H1 (cell line): ENCODE measurements around the gene C19orf53. TPM values are rescaled to one million over a fixed set of nuclear protein-coding genes. Genes with fewer than 3 reads are reported as not detected.

ENCODE experiments used
- CTCF ChIA-PET: fragments of 300-600 bp; sonication (Branson Sonifier 250); formaldehyde crosslinking; loops from one replicate; lab custom pipeline; 2021; ENCODE audit not compliant: partially characterized antibody; lab: Charles Lee
- POLR2A ChIA-PET: fragments of 300-600 bp; sonication (Branson Sonifier 250); formaldehyde crosslinking; loops from one replicate; lab custom pipeline; 2021; ENCODE audit warnings: inconsistent platforms; ENCODE audit not compliant: partially characterized antibody; lab: Charles Lee
- DNase-seq, 2 experiments: peaks; one replicate each; pipeline versions ENCODE4 v3.0.0 to v3.0.0-alpha.2; 2010 to 2022; ENCODE audit warnings: low spot score in 2 of 2, low read depth in 1 of 2, mixed read lengths in 1 of 2
- FAIRE-seq: peaks from 2 replicates; lab custom pipeline; 2011; peaks lifted over from hg19 to GRCh38; lab: Jason Lieb, UNC
- H2AFZ ChIP-seq: 2 replicates; pipeline ENCODE4 v1.8.1; 2012; ENCODE audit warnings: low read length, inconsistent platforms
- H2AK5ac ChIP-seq: 2 replicates; pipeline ENCODE4 v1.6.1; 2013; ENCODE audit warnings: low read depth, low read length
- H2BK120ac ChIP-seq: replicated peaks from 2 replicates; pipeline ENCODE3; 2013; ENCODE audit warnings: low read depth, low read length, inconsistent platforms
- H2BK12ac ChIP-seq: 2 replicates; pipeline ENCODE4 v1.6.1; 2013; ENCODE audit warnings: low read depth, low read length
- H2BK15ac ChIP-seq: 2 replicates; pipeline ENCODE4 v1.6.1; 2013; ENCODE audit warnings: low read length
- H2BK20ac ChIP-seq: 2 replicates; pipeline ENCODE4 v1.6.1; 2013; ENCODE audit warnings: low read length
- H2BK5ac ChIP-seq: 2 replicates; pipeline ENCODE4 v1.6.1; 2013; ENCODE audit warnings: low read depth, low read length
- H3K14ac ChIP-seq: 2 replicates; pipeline ENCODE4 v1.6.1; 2013; ENCODE audit warnings: inconsistent platforms; ENCODE audit not compliant: insufficient read length
- H3K18ac ChIP-seq: 2 replicates; pipeline ENCODE4 v1.6.1; 2013; ENCODE audit warnings: low read length; ENCODE audit errors: extremely low read depth
- H3K23ac ChIP-seq: 2 replicates; pipeline ENCODE4 v1.6.1; 2013; ENCODE audit warnings: inconsistent platforms; ENCODE audit not compliant: insufficient read length
- H3K23me2 ChIP-seq: 2 replicates; pipeline ENCODE4 v1.6.1; 2013; ENCODE audit warnings: low read depth, low read length
- H3K27ac ChIP-seq: 2 replicates; pipeline ENCODE4 v1.6.1; 2011; ENCODE audit warnings: low read depth, low read length, inconsistent platforms
- H3K27me3 ChIP-seq, 4 experiments: replicated peaks in 1 of 4; 1 replicate in 1 of 4; 2 replicates in 3 of 4; pipeline versions ENCODE4 v1.6.1 to v1.8.1; 2011 to 2013; ENCODE audit warnings: low read length in 3 of 4, mild to moderate bottlenecking in 3 of 4, inconsistent platforms in 2 of 4, mixed read lengths in 2 of 4, moderate library complexity in 1 of 4; ENCODE audit not compliant: control insufficient read depth in 3 of 4, insufficient read depth in 3 of 4; ENCODE audit errors: extremely low read depth in 1 of 4
- H3K36me3 ChIP-seq, 4 experiments: 2 replicates each; pipeline versions ENCODE4 v1.6.1 to v1.8.1; 2011 to 2013; ENCODE audit warnings: mild to moderate bottlenecking in 4 of 4, low read length in 3 of 4, moderate library complexity in 2 of 4, control low read depth in 1 of 4, inconsistent platforms in 1 of 4; ENCODE audit not compliant: insufficient read depth in 4 of 4, control insufficient read depth in 2 of 4
- H3K4ac ChIP-seq: replicated peaks from 2 replicates; pipeline ENCODE3; 2013; ENCODE audit warnings: low read length, low read depth, mixed read lengths, inconsistent platforms; ENCODE audit not compliant: insufficient read length
- H3K4me1 ChIP-seq, 4 experiments: replicated peaks in 1 of 4; 1 replicate in 1 of 4; 2 replicates in 3 of 4; pipeline versions ENCODE4 v1.6.1 to v1.8.1; 2011 to 2013; ENCODE audit warnings: low read length in 3 of 4, inconsistent platforms in 2 of 4, mixed read lengths in 1 of 4; ENCODE audit not compliant: insufficient read depth in 4 of 4, control insufficient read depth in 3 of 4
- H3K4me2 ChIP-seq, 2 experiments: 2 replicates each; pipeline versions ENCODE4 v1.6.1 to v1.8.1; 2011 to 2013; ENCODE audit warnings: low read depth in 2 of 2, low read length in 2 of 2, control low read depth in 1 of 2, inconsistent platforms in 1 of 2, mild to moderate bottlenecking in 1 of 2; ENCODE audit not compliant: insufficient read depth in 1 of 2
- H3K4me3 ChIP-seq, 4 experiments: fragments of 200-600, 300-600 bp in 1 of 4; sonication (generic), shearing (Covaris generic), sonication (Bioruptor Twin) in 1 of 4; 2 replicates each; pipeline versions ENCODE4 v1.5.1 to v1.8.1; 2011 to 2016; ENCODE audit warnings: low read length in 4 of 4, low read depth in 3 of 4, control low read depth in 2 of 4, inconsistent platforms in 2 of 4, mild to moderate bottlenecking in 2 of 4, mixed read lengths in 1 of 4, moderate library complexity in 1 of 4; ENCODE audit not compliant: insufficient read depth in 2 of 4; ENCODE audit errors: extremely low read depth in 1 of 4
- H3K56ac ChIP-seq: replicated peaks from 2 replicates; pipeline ENCODE3; 2013; ENCODE audit warnings: low read depth, mild to moderate bottlenecking, mixed read lengths, low read length, inconsistent platforms; ENCODE audit not compliant: insufficient read length
- H3K79me1 ChIP-seq: 2 replicates; pipeline ENCODE4 v1.6.1; 2013; ENCODE audit warnings: low read depth, low read length, control low read depth
- H3K79me2 ChIP-seq, 2 experiments: 2 replicates each; pipeline versions ENCODE4 v1.6.1 to v1.8.1; 2012 to 2013; ENCODE audit warnings: low read length in 2 of 2, mild to moderate bottlenecking in 2 of 2, inconsistent platforms in 1 of 2; ENCODE audit not compliant: insufficient read depth in 2 of 2, control insufficient read depth in 1 of 2
- H3K9ac ChIP-seq, 4 experiments: replicated peaks in 1 of 4; 1 replicate in 1 of 4; 2 replicates in 3 of 4; pipeline versions ENCODE4 v1.6.1 to v1.8.1; 2011 to 2013; ENCODE audit warnings: low read depth in 3 of 4, low read length in 3 of 4, control low read depth in 2 of 4, mild to moderate bottlenecking in 2 of 4, moderate library complexity in 2 of 4, inconsistent platforms in 1 of 4; ENCODE audit errors: extremely low read depth in 1 of 4
- H3K9me3 ChIP-seq, 2 experiments: 2 replicates each; pipeline versions ENCODE4 v1.6.1 to v1.8.1; 2012 to 2013; ENCODE audit warnings: mild to moderate bottlenecking in 2 of 2, moderate library complexity in 2 of 2, control low read depth in 1 of 2, inconsistent platforms in 1 of 2, low read depth in 1 of 2, low read length in 1 of 2, mixed read lengths in 1 of 2; ENCODE audit not compliant: insufficient read depth in 2 of 2
- H4K20me1 ChIP-seq, 2 experiments: replicated peaks in 1 of 2; 2 replicates each; pipeline versions ENCODE3 to v1.8.1; 2011 to 2013; ENCODE audit warnings: inconsistent platforms in 2 of 2, low read length in 2 of 2, mild to moderate bottlenecking in 1 of 2; ENCODE audit not compliant: insufficient read depth in 2 of 2, control insufficient read depth in 1 of 2
- H4K5ac ChIP-seq: 2 replicates; pipeline ENCODE4 v1.6.1; 2013; ENCODE audit warnings: low read length, low read depth, mixed read lengths, inconsistent platforms; ENCODE audit not compliant: insufficient read length
- H4K8ac ChIP-seq: 2 replicates; pipeline ENCODE4 v1.8.0; 2013; ENCODE audit warnings: mild to moderate bottlenecking, moderate library complexity, low read length, inconsistent platforms; ENCODE audit not compliant: insufficient read depth; ENCODE audit errors: extremely low read depth
- H4K91ac ChIP-seq: replicated peaks from 2 replicates; pipeline ENCODE3; 2013; ENCODE audit warnings: low read length, mixed read lengths, inconsistent platforms; ENCODE audit not compliant: insufficient read length
- CTBP2 ChIP-seq: IDR thresholded peaks from 2 replicates; pipeline ENCODE4 v1.7.0; 2011; ENCODE audit warnings: borderline replicate concordance, mild to moderate bottlenecking, moderate library complexity, mixed read lengths, low read length; ENCODE audit not compliant: insufficient read depth, insufficient read length
- JUN ChIP-seq: IDR thresholded peaks from 2 replicates; pipeline ENCODE4 v1.6.1; 2011; ENCODE audit warnings: low read depth, mild to moderate bottlenecking, improper control_type of control experiment, low read length
- MAFK ChIP-seq: IDR thresholded peaks from 2 replicates; pipeline ENCODE4 v1.6.1; 2012; ENCODE audit warnings: low read depth, mild to moderate bottlenecking, improper control_type of control experiment, low read length
- POU5F1 ChIP-seq: IDR thresholded peaks from 2 replicates; pipeline ENCODE4 v1.6.1; 2011; ENCODE audit warnings: low read depth, mild to moderate bottlenecking, low read length, moderate library complexity
- RFX5 ChIP-seq: IDR thresholded peaks from 2 replicates; pipeline ENCODE4 v1.6.1; 2011; ENCODE audit warnings: low read depth, low read length, improper control_type of control experiment, borderline replicate concordance
- RXRA ChIP-seq: IDR thresholded peaks from 2 replicates; pipeline ENCODE4 v1.6.1; 2011; ENCODE audit warnings: low read depth, mild to moderate bottlenecking, low read length, moderate library complexity; ENCODE audit not compliant: insufficient read depth
- WGBS, 2 experiments: shearing (Covaris generic) in 1 of 2; methylation state at CpG; one replicate each; pipeline versions ENCODE4 v1.1.6 to v1.1.7; 2013 to 2015; ENCODE audit warnings: low lambda C conversion rate in 2 of 2, mixed read lengths in 2 of 2, inconsistent platforms in 1 of 2, low coverage in 1 of 2, missing lambda C conversion rate in 1 of 2; ENCODE audit not compliant: insufficient replicate concordance in 2 of 2, insufficient coverage in 1 of 2, insufficient read length in 1 of 2; ENCODE audit errors: extremely low coverage in 1 of 2, missing lambda C conversion rate in 1 of 2; 5-methylcytosine and 5-hydroxymethylcytosine counted together
- long read RNA-seq, 2 experiments: library from RNA in 1 of 2; library from capped mRNA in 1 of 2; stranded (forward); transcript quantifications; one replicate each; pipeline ENCODE4 v2.0.0, GENCODE V29; 2021; ENCODE audit warnings: inconsistent platforms in 1 of 2
- polyA minus RNA-seq, 3 experiments: library from RNA; depleted of rRNA, polyadenylated mRNA; stranded (reverse); fragments of >200 nt; gene quantifications; 1 replicate in 2 of 3; 2 replicates in 1 of 3; pipeline ENCODE4 v1.2.3, GENCODE V29; 2011
- polyA plus RNA-seq, 7 experiments: library from polyadenylated mRNA; depleted of rRNA in 3 of 7; stranded (reverse) in 5 of 7; unstranded in 2 of 7; fragments of >200 nt in 5 of 7; fragments of 200-250 nt in 2 of 7; gene quantifications; 1 replicate in 5 of 7; 2 replicates in 1 of 7; 4 replicates in 1 of 7; pipeline versions ENCODE4 v1.2.1 to v1.2.3, GENCODE V29; 2011 to 2013; ENCODE audit warnings: missing spikeins in 2 of 7, mixed read lengths in 2 of 7
- total RNA-seq: library from RNA; stranded (reverse); fragmentation: NEBNext Ultra II Directional; extraction: Animal tissue kit (Norgen Biotek cat#: 25700); gene quantifications from 2 replicates; pipeline ENCODE4 v1.2.1, GENCODE V29; 2021

C19orf53 gene
- 104 and 116 TPM in 2 replicates for total RNA-seq
- 169 and 193 TPM in 2 replicates for polyA plus RNA-seq (2011; rRNA removed)
- 245 TPM for polyA plus RNA-seq (2011; cell fraction: cytosol; rRNA removed)
- 182 TPM for polyA plus RNA-seq (2011; cell fraction: nucleus; rRNA removed)
- 163 to 238 TPM (median 229 TPM) in 4 replicates for polyA plus RNA-seq (2012, experiment 1 of 2)
- 247 TPM for polyA plus RNA-seq (2012, experiment 2 of 2)
- 287 TPM for polyA plus RNA-seq (2013, experiment 1 of 2)
- polyA plus RNA-seq (2013, experiment 2 of 2) = 294 TPM
- 41.1 and 45.8 TPM in 2 replicates for polyA minus RNA-seq (2011; rRNA and poly(A)+ RNA removed)
- polyA minus RNA-seq (2011; cell fraction: cytosol; rRNA and poly(A)+ RNA removed) = 65.8 TPM
- polyA minus RNA-seq (2011; cell fraction: nucleus; rRNA and poly(A)+ RNA removed) = 48.6 TPM
- long read RNA-seq, experiment 1, transcript C19orf53-202 (3 exons, 873 nt) = major isoform, 116 of 147 reads
- long read RNA-seq, experiment 1, transcript C19orf53-203 (2 exons, 499 nt) = minor isoform, 8 of 147 reads
- long read RNA-seq, experiment 1, partial matches to known transcripts = 16 of 147 reads
- long read RNA-seq, experiment 1, other reads (novel, unspliced or antisense) = 3 of 147 reads
- long read RNA-seq, experiment 2, transcript C19orf53-202 (3 exons, 873 nt) = major isoform, 11 of 12 reads
- long read RNA-seq, experiment 2, partial matches to known transcripts = 0 of 12 reads
- long read RNA-seq, experiment 2, other reads (novel, unspliced or antisense) = 0 of 12 reads

DNA sequence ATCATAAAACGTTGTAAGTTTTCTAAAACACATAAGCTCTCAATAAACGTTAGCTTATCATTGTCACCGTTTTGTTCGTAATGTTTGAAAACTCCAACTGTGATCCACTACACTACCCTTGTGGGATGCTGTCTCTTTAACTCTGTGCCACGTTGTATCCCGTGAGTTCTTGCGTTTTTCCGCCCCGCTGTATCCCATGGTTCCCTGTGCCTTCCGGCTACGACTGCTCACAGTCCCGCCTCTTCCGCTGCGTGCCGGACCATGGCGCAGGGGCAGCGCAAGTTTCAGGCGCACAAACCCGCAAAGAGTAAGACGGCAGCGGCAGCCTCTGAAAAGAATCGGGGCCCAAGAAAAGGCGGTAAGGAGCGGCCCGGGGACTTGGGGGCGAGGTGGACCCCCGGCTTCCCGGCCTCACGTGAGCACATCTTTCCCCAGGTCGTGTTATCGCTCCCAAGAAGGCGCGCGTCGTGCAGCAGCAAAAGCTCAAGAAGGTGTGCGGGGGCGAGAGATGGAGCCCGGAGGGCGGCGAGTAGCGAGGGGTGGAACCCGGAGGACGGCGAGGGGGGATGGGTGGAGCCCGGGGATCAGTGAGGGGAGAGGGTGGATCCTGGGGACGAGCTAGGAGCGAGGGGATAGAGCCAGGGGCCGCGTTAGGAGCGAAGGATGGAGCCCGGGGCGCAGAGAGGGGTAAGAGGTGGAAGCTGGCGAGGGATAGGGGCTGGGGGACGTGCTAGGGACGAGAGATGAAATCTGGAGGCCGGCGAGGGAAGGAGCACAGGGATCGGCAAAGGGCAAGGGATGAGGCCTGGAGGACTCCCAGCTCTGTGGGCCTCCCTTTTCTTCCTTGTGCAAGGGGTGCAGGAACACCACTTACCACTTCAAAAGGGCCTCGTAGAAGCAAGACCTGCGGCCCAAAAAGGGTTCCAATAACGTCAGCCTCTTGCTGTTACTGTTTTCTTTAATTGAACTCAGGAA lies at the start of gene C19orf53:
C19orf53 (plus strand) TSS at position 240 of the 975 bp plus-strand sequence; CDS start at position 262, 22 bp downstream.
- H3K27ac ChIP-seq = peak within 1 kb of the TSS; percentile 92
- H4K5ac ChIP-seq = peak within 1 kb of the TSS; percentile 73
- H3K4me1 ChIP-seq = peaks cover 0 to 4% (median 1%) of the 10 kb centered on the region in 4 experiments; a peak in 1 of 7 replicates
- no peaks in the 10 kb centered on the region for H3K27me3 ChIP-seq
- no peak within 1 kb of the TSS for H3K23ac ChIP-seq
- H4K91ac ChIP-seq = no peak within 1 kb of the TSS
- H3K18ac ChIP-seq = no peak within 1 kb of the TSS; the same call in 1 of the 2 replicates
- peak within 1 kb of the TSS; percentile 77 to 96 (median 90) for H3K9ac ChIP-seq
- peak within 1 kb of the TSS; percentile 68 for H2BK5ac ChIP-seq
- H2BK15ac ChIP-seq = no peak within 1 kb of the TSS
- H3K4me3 ChIP-seq = peak within 1 kb of the TSS; percentile 81 to 99 (median 92)
- peaks cover 11 to 31% (median 18%) of the 10 kb centered on the region in 4 experiments for H3K36me3 ChIP-seq
- peaks cover 0 to 23% of the 10 kb centered on the region in 2 experiments; a peak in 3 of 4 replicates for H3K79me2 ChIP-seq
- H3K9me3 ChIP-seq = no peaks in the 10 kb centered on the region
- FAIRE-seq (no peak), DNase-seq (peak in 1 of 2 experiments; percentile 85)
- 0 out of 2 replicates have a peak within 1 kb of the TSS, but pooled peaks have one; percentile 57 for H2AK5ac ChIP-seq
- peaks cover 14% of the 10 kb centered on the region; the same call in 1 of the 2 replicates for H3K79me1 ChIP-seq
- no peak within 1 kb of the TSS for H2BK120ac ChIP-seq
- 3% methylated on average over 54 of the region's 61 CpGs; no CpG with 5 or more reads in 1 of the 2 experiments for WGBS, 2 experiments
- H2AFZ ChIP-seq = no peak within 1 kb of the TSS
- H3K14ac ChIP-seq = no peak within 1 kb of the TSS
- H3K4ac ChIP-seq = no peak within 1 kb of the TSS
- ChIA-PET POLR2A (interaction anchor here (0.6 to 3.4 kb wide), 36 partner anchors 9 to 858 kb away, joined by 3 to 41 read pairs (median 4); partner anchors contain the start of genes MRI1 and ZSWIM4), CTCF (interaction anchor here (0.7 to 2.7 kb wide), 12 partner anchors 9 to 187 kb away, joined by 3 to 18 read pairs (median 4); partner anchors contain the start of genes MRI1 and ZSWIM4)
- H3K23me2 ChIP-seq = peaks cover 5% of the 10 kb centered on the region; the same call in 1 of the 2 replicates
- H2BK20ac ChIP-seq = no peak within 1 kb of the TSS
- H2BK12ac ChIP-seq = no peak within 1 kb of the TSS
- H4K20me1 ChIP-seq = peaks cover 2 to 15% of the 10 kb centered on the region in 2 experiments
- peak within 1 kb of the TSS; percentile 97 for H4K8ac ChIP-seq
- peak within 1 kb of the TSS; percentile 69 to 92 for H3K4me2 ChIP-seq
- peak within 1 kb of the TSS; percentile 71 for H3K56ac ChIP-seq
- TF ChIP-seq POU5F1 = no peak
- no peak for TF ChIP-seq MAFK
- TF ChIP-seq RFX5 = no peak
- TF ChIP-seq RXRA = no peak
- no peak for TF ChIP-seq JUN
- peak; percentile 54 for TF ChIP-seq CTBP2
